RPMI7951 (cell line): ENCODE measurements around the gene RXRG. TPM values are rescaled to one million over a fixed set of nuclear protein-coding genes. Genes with fewer than 3 reads are reported as not detected.

Experiments
- DNase-seq: peaks from one replicate; pipeline ENCODE4 v3.0.0-alpha.2; 2012; ENCODE audit warnings: low read depth
- total RNA-seq: library from RNA; depleted of rRNA; stranded (reverse); fragments of >200 nt; shearing (Covaris generic); gene quantifications from 2 replicates; pipeline ENCODE4 v1.2.3, GENCODE V29; 2014

Gene RXRG
- total RNA-seq, 1 experiment from 2014 or later: 0.96 TPM

- no peak for DNase-seq
Measured at GRCh38 chr1:165409657-165410358, 35.1 kb downstream of the RXRG start.

- peak; percentile 81 for DNase-seq
Measured at GRCh38 chr1:165408518-165408917, 36.4 kb downstream of the RXRG start.

GRCh38 chr1:165407398-165407797 lies 37.5 kb downstream of the RXRG start:
- DNase-seq: no peak

- no peak for DNase-seq
Measured at GRCh38 chr1:165403835-165404482, 41.0 kb downstream of the RXRG start.

- no peak for DNase-seq
Measured at GRCh38 chr1:165402517-165403111, 42.3 kb downstream of the RXRG start.

- peak; percentile 61 for DNase-seq
Measured at GRCh38 chr1:165397944-165398343, 47.0 kb downstream of the RXRG start.

- DNase-seq: no peak
Measured at GRCh38 chr1:165395901-165396300, 49.0 kb downstream of the RXRG start.

DNA sequence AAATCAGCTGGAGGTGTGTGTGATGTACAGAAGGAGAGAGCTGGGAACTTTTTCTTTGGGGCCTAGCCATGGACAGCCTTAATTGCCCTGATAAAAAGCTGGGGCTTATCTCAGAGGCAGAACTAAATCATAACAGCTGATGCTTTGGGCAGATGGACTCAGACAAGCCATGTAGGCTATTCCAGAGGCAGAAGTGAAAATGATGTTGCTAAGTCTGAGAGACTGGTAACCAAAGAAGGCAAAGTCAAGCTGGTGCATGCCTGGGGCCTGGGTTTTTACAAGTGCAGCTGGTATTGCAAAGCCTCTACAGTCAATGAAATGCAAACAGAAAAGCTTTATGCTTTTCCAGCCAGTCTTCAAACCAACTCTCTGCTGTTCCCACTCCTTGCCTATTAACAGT lies 49.4 kb downstream of the RXRG start:
- DNase-seq: peak; percentile 29

GRCh38 chr1:165392634-165393571 lies 52.0 kb downstream of the RXRG start:
- peak; percentile 93 for DNase-seq

- no peak for DNase-seq
Measured at GRCh38 chr1:165389609-165390008, 55.3 kb downstream of the RXRG start.

DNA sequence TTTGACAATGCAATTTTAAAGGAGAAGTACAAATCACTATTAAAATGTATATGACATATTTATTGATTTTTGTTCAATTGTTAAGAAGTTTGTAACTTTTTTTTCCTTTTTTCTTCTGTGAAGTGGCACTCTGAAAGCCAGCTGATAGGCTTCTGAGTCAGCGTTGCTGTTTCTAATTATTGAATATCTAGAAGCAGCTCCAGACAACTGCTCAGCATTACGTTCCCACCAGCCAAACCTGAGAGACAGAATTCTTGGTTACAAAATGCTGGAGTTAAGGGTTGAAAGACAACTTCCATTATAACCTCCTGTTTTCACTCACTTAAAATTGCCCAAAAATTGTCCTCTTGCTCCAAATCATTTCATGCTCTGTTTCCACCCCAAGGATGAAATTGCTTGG lies 57.0 kb downstream of the RXRG start:
- no peak for DNase-seq

DNA sequence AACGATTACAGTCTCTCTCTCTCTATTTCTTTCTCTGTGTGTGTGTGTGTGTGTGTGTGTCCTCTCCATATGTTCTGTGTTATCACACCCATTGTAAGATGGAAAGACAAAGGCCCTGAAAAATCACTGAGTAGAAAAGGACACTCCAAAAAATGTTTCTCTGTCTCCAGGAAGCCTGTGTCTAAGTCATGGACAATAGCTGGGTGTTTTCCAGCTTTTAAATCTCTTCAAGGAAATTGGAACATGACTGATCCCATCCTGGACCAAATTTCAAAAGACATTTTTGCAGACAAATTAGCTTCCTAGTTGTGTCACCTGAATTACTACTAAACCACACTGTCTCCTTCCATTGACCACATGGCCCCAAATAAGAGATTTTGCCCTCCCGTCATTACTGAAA lies 57.4 kb downstream of the RXRG start:
- no peak for DNase-seq

DNA sequence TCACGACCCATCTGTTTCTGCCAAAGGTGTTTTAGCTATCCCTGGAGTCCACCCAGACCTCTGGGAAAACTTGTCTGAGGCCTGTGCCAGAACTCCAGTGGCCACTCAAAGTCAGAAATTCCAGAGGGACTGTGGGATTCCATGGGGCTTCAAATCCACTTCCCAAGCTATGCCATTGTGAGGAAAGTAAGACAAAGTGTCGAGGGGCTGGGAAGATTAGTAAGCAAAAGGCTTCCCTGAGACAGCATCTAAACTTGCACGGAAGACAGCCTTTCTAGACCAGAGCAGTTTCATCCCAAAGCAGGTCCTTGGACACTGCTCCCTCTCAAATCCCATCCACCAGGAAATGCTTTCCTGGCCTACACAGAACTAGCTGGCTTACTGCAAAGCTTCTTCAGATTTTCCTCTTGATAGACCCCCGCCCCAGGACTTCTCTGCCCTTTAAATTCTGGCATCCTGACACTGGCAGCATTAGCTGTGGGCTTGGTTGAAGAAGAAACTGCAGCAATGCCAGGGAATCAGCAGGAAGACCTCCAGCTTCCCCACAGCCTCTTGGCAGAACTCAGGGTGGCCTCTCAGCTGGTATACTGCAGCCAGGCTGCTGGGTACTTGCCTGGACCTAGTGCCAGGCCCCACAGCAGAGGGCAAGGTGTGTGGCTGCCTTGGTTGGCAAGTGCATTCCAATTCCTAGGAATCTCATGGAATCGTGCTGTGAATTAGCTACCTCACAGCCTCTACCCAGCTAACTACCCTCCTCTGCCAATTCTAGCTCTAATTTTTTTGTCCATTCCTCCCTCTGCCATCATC lies 61.1 kb downstream of the RXRG start:
- no peak for DNase-seq

- peak; percentile 73 for DNase-seq
Measured at GRCh38 chr1:165383067-165383466, 61.9 kb downstream of the RXRG start.

DNA sequence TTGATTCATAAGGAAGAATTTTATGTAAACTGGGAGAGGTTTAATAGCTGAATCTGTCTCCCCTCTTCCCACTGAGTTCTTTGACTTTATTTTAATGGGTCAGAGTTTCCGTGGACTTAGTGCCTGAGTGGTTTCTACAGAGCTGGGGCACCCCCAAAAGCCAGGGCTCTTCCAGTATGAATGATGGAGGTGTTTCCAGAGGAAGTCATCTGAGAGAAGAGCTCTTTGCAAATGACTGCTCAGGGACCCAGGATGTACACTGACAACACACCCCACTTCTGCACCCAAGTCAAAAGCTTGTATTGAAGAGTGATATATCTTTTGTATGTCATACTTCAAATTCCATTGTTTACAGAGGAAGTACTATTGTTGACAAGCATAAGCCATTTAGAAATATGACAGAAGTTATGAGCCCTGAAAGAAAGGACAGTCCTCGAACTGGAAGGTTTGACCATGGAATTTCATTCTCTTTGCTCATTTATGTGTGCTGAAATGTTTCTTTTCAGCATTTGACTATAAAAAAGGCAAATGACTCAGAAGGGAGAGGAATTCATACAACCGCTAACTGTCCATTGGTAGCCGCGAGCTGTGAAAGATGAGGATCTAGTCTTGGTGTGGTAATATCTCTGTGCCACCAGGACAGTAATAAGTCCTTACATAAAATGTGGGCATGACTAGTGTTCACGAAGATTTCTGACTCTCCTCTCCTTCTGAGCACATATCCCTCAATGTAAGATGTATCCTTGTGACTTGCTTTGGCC lies 63.0 kb downstream of the RXRG start:
- peak; percentile 74 for DNase-seq

- DNase-seq: no peak
Measured at GRCh38 chr1:165376811-165377311, 68.1 kb downstream of the RXRG start.

DNA sequence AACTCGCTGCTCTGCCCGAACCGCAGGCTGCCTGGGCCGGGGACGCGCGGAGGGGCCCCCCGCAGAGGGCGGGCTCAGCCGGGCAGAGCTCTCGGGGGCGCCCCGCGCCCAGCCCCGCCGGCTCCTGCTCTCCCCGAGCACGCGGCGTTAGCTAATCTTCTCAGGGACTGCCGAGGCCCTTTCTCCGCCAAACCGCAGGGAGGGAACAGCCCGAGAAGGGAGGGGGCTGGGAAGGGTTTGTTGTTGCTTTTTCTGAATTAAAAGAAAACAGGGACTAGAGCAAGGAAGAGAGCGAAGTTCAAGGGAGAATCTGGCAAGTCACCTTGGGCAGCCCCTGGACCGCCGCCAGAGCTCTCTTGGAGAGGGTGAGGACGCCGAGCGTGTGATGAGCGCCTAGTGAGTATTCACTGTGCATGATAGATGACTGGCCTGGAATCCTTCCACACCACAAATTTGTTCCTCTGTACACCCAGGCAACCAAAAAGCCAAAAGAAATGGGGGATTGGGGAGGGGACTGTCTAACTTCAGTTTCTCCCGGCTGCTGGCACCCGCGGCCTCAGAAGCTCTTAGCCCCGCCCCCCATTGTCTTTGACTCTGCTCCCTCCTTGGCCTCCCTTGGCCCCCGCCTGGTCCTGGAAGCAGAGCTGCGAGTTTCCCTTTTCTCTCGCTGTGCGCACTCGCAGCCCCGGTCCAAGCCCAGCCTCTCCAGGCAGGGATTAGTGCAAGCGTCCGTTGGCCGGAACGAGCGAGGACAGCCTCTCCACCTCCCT lies 68.7 kb downstream of the RXRG start:
- peak; percentile 93 for DNase-seq

DNA sequence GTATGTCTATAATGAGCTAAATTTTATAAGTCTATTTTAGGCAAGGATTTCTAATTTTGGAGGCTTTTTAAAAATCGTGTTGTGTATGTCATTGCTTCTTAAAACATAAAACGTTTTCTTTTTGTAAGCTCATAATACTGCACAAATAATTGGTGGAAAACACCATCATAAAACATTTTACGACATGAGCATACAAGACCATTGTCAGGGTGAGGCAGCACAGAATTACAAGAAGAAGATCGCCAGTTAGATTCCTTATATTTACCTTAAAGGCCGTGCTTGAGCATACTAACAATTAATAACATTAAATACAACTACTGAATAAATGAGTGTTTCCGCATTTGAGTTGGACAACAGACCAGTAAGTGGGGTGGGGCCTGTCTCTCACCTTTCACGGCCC lies 69.3 kb downstream of the RXRG start:
- DNase-seq: no peak

DNA sequence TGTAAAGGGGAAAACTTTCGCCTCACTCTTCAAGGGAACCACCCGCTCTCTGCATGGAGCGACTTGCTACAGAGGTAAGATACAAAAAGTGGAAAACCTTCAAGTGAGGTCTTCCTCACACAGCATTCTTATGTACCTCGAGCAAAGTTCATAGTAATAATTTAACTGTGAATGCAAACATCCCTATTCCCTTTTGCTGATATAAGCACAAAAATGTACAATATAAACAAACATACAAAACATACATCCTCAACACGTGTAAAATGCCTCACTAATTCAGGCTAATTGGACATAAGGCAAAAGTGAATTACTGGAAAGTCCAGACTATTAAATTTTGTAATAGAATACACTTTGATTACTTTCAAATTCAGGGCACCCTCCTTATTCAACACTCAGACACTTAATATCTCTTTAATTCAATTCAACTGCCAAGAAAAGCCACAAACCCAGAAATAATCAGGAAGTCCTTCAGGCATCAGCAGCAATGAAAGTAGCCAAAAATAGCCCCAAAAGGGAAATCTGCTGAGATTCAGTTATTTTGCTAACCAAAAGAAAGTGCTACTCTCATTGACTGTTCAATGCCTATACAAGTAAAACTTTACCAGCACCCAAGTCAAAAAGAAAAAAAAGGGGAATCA lies 73.2 kb downstream of the RXRG start:
- DNase-seq: peak; percentile 25
